ENCODE data around the gene CST6. TPM values are rescaled to one million over a fixed set of nuclear protein-coding genes. Genes with fewer than 3 reads are reported as not detected.

CST6 gene
- total RNA-seq, 1 donor from 2014 or later: not detected

- peaks cover 27% of the 10 kb centered on the region for H3K36me3 Mint-ChIP-seq
- Histone ChIP-seq H3K4me2 (no peak overlapping the region), H2AFZ (replicated peaks) (no peak overlapping the region), H4K20me1 (ENCODE audit: low read depth) (no peaks in the 10 kb centered on the region), H3F3A (ENCODE audit: low read depth) (no peaks in the 10 kb centered on the region), H3K9me3 (ENCODE audit: low read depth) (no peaks in the 10 kb centered on the region), H3K4me3 (no peak overlapping the region), H3K9ac (no peak overlapping the region), H3K4me1 (no peaks in the 10 kb centered on the region), H3K27ac (no peak overlapping the region), H3K27me3 (no peaks in the 10 kb centered on the region), H3K36me3 (no peaks in the 10 kb centered on the region), H3K79me2 (ENCODE audit: low read depth) (no peaks in the 10 kb centered on the region)
- no peak for DNase-seq (ENCODE audit: low spot score)
- H3K9me3 Mint-ChIP-seq: no peaks in the 10 kb centered on the region
- TF ChIP-seq EZH2 (IDR thresholded peaks at IDR 0.05) (no peak), CTCF (IDR thresholded peaks at IDR 0.05) (no peak)
- no peak overlapping the region for H3K4me3 Mint-ChIP-seq
- no peak overlapping the region for H3K27ac Mint-ChIP-seq
- H3K4me1 Mint-ChIP-seq: peaks cover 6% of the 10 kb centered on the region
- H3K27me3 Mint-ChIP-seq (ENCODE audit: insufficient read depth, low read depth): peaks cover 3% of the 10 kb centered on the region
These were observed 35.3 kb upstream of the CST6 start for GRCh38 chr11:65976216-65977176.

- H3K27ac Mint-ChIP-seq: no peak overlapping the region
- H3K9me3 ChIP-seq (ENCODE audit: low read depth): no peaks in the 10 kb centered on the region
- no peak for TF ChIP-seq CTCF (IDR thresholded peaks at IDR 0.05)
- no peak for TF ChIP-seq EZH2 (IDR thresholded peaks at IDR 0.05)
- no peak for TF ChIP-seq EZH2phosphoT487 (IDR thresholded peaks at IDR 0.05)
- no peak overlapping the region for H3K9ac ChIP-seq
- no peak overlapping the region for H3K4me2 ChIP-seq
- H3K4me1 ChIP-seq: no peaks in the 10 kb centered on the region
- no peaks in the 10 kb centered on the region for H4K20me1 ChIP-seq (ENCODE audit: low read depth)
- no peak overlapping the region for H3K4me3 Mint-ChIP-seq
- H3K27ac ChIP-seq: no peak overlapping the region
- no peak for DNase-seq (ENCODE audit: low spot score)
- peaks cover 3% of the 10 kb centered on the region for H3K4me1 Mint-ChIP-seq
- no peaks in the 10 kb centered on the region for H3K79me2 ChIP-seq (ENCODE audit: low read depth)
- H3K27me3 ChIP-seq: no peaks in the 10 kb centered on the region
- H3K9me3 Mint-ChIP-seq: no peaks in the 10 kb centered on the region
- no peaks in the 10 kb centered on the region for H3K36me3 ChIP-seq
- H3K36me3 Mint-ChIP-seq: peaks cover 20% of the 10 kb centered on the region
- no peak overlapping the region for H3K4me3 ChIP-seq
- H2AFZ ChIP-seq (replicated peaks): no peak overlapping the region
- no peaks in the 10 kb centered on the region for H3F3A ChIP-seq (ENCODE audit: low read depth)
- H3K27me3 Mint-ChIP-seq (ENCODE audit: insufficient read depth, low read depth): peaks cover 3% of the 10 kb centered on the region
These were observed 34.0 kb upstream of the CST6 start for GRCh38 chr11:65977621-65978390.

GRCh38 chr11:65978391-65979238 lies 33.2 kb upstream of the CST6 start:
- Mint-ChIP-seq H3K36me3 (peaks cover 16% of the 10 kb centered on the region), H3K27me3 (ENCODE audit: insufficient read depth, low read depth) (peaks cover 3% of the 10 kb centered on the region), H3K27ac (no peak overlapping the region), H3K4me1 (peaks cover 3% of the 10 kb centered on the region), H3K4me3 (no peak overlapping the region), H3K9me3 (no peaks in the 10 kb centered on the region)
- no peak overlapping the region for H3K27ac ChIP-seq
- DNase-seq (ENCODE audit: low spot score): no peak
- H3K9ac ChIP-seq: no peak overlapping the region
- no peaks in the 10 kb centered on the region for H3F3A ChIP-seq (ENCODE audit: low read depth)
- no peaks in the 10 kb centered on the region for H3K9me3 ChIP-seq (ENCODE audit: low read depth)
- H4K20me1 ChIP-seq (ENCODE audit: low read depth): no peaks in the 10 kb centered on the region
- no peaks in the 10 kb centered on the region for H3K36me3 ChIP-seq
- TF ChIP-seq CTCF (IDR thresholded peaks at IDR 0.05): no peak
- no peak for TF ChIP-seq EZH2 (IDR thresholded peaks at IDR 0.05)
- TF ChIP-seq EZH2phosphoT487 (IDR thresholded peaks at IDR 0.05): no peak
- no peak overlapping the region for H2AFZ ChIP-seq (replicated peaks)
- no peak overlapping the region for H3K4me3 ChIP-seq
- H3K4me1 ChIP-seq: no peaks in the 10 kb centered on the region
- H3K27me3 ChIP-seq: no peaks in the 10 kb centered on the region
- no peak overlapping the region for H3K4me2 ChIP-seq
- H3K79me2 ChIP-seq (ENCODE audit: low read depth): no peaks in the 10 kb centered on the region

All from neural progenitor cell (in vitro differentiated cells).